GM18867 (cell line): ENCODE measurements around the gene LRBA.
"Not testable (repeated sequence)": the region's sequence is repeated elsewhere in the genome, so short reads cannot be mapped to it uniquely, and the experiment has no call there.

Experiments
- ATAC-seq: cut with Tn5 transposase; IDR thresholded peaks from one replicate; pipeline ENCODE4 v1.9.1; 2021; ENCODE audit warnings: mild to moderate bottlenecking, moderate library complexity; ENCODE audit not compliant: unreplicated experiment

LRBA gene

DNA sequence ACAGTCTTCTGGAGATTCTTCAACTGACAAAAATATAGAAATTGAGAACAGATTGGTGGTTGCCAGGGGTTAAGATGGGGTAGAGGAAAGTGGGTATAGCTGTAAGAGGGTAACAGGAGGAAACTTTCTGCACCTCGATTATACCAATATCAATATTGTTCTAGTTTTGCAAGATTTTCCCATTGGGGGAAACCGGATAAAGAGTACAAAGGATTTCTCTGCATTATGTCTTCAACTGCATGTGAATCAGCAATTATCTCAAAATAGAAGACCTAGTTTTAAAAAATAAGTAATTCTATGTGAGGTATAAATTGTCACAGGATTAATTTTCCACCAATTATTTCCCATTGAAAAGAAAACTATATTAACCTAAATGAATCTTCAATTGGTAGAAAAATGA lies 65.7 kb downstream of the LRBA start:
- ATAC-seq, result no peak

DNA sequence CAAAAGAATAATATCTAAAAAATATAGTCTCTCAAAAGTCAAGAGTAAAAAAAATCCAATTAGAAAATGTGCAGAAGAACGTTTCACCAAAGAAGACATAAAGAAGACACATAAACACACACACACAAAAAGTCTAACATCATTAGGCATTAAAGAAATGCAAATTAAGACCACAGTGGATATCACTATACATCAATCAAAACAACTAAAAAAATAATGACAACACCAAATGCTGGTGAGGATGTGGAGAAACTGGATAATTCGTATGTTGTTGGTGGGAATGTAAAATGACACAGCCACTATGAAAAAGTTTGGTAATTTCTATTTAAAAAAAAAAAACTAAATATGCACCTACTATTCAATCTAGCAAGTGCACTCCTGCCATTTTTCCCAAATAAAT lies 66.4 kb downstream of the LRBA start:
- no peak for ATAC-seq

DNA sequence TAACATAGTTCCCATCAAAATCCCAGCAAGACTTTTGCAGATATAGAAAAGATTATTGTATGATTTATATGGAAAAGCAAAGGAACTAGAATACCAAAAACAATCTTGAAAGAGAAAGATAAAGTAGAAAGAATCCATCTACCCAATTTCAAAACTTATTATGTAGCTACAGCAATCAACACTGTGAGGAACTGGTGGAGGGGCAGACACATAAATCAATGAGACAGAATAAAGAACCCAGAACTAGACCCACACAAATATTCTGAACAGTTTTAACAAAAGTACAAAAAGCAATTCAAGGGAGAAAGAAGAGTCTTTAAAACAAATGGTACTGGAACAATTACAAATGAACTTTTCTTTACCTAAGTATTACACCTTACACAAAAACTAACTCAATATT lies 67.0 kb downstream of the LRBA start:
- ATAC-seq, result no peak

DNA sequence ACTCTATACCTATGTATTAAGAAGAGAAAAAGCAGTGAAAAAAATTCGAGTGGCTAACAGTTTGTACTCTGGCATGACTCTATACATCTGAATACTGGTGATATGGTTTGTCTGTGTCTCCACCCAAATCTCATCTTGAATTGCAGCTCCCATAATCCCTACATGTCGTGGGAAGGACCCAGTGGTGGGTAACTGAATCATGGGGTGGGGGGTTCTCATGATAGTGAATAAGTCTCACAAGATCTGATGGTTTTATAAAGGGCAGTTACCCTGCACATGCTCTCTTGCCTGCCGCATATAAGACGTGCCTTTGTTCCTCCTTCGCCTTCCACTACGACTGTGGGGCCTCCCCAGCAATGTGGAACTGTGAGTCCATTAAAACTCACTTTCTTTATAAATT lies 70.4 kb downstream of the LRBA start:
- ATAC-seq, result no peak

- ATAC-seq, result no peak
Measured at GRCh38 chr4:150943818-150944217, 71.3 kb downstream of the LRBA start.

GRCh38 chr4:150943126-150943525 lies 72.0 kb downstream of the LRBA start:
- no peak for ATAC-seq

DNA sequence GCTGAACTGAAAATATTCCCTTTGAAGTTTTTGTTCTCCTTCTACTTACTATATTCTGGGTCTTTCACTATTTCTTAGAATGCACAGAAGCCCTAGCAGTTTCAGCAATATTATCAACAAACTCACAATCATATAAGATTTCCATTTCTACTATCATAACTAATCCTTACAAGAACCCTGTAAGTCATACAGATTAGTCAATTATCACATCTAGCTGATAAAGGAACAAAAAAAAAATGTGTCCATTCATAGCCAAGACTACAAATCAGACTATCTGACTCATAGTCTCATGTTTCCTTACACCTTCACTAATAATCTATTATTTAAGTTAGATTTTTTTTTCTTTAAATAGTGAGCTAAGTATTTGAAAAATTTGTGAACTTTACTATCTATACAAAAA lies 72.5 kb downstream of the LRBA start:
- ATAC-seq, result no peak

- no peak for ATAC-seq
Measured at GRCh38 chr4:150940123-150940522, 75.0 kb downstream of the LRBA start.

DNA sequence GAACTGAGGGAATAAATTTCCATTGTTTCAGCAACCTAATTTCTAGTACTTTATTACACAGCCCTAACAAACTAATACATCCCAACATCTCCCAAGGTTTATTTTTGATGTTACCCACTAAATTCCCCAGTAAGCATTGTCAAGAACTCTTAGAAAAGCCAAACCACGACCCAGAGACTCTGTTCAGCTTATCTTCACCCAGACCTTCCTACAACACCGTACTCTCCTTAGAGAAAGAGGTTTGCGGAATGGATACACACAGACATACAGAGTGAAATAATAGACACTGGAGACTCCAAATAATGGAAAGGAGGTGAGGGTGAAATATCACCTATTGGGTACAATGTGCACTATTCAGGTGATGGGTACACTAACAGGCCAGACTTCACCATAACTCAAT lies 75.6 kb downstream of the LRBA start:
- no peak for ATAC-seq

GRCh38 chr4:150938873-150939499 lies 76.1 kb downstream of the LRBA start:
- ATAC-seq, result no peak

DNA sequence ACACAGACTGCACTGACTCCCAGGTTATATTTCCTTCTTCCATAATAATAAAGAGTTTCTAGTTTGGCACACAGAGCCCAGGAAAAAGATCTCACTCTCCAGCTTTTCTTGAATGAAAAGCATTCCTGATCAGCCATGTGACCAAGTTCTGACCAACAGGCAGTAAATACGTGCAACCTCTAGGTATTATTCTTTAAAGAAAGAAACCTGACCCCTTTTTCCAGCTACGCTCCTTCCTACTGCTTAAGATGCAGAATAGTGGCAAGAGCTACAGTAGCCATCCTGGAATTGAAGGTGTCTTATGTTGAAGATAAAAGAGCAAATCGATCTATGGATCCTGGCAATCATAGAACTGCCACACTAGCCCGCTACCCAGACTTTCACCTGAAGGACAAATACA lies 76.7 kb downstream of the LRBA start:
- no peak for ATAC-seq

GRCh38 chr4:150934022-150934421 lies 81.1 kb downstream of the LRBA start:
- no peak for ATAC-seq

DNA sequence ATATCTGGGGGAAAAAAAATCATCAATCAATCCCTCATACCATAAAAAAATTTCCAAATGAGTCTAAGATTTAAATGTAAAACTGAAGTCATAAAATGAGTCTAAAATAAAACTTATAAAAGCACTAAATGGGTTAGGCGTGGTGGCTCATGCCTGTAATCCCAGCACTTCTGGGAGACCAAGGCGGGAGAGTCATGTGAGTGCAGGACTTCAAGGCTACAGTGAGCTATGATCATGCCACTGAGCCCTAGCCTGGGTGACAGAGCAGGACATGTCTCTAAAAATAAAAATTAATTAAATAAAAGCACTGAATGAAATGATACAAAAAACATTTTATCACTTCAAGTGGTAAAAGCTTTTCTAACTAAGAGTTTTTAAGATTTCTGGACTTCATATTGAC lies 83.3 kb downstream of the LRBA start:
- no peak for ATAC-seq

- no peak for ATAC-seq
Measured at GRCh38 chr4:150931005-150931404, 84.1 kb downstream of the LRBA start.

GRCh38 chr4:150923945-150924344 lies 91.1 kb downstream of the LRBA start:
- no peak for ATAC-seq

- ATAC-seq, result not testable (repeated sequence)
Measured at GRCh38 chr4:150921486-150921885, 93.6 kb downstream of the LRBA start.

GRCh38 chr4:150918562-150918961 lies 96.5 kb downstream of the LRBA start:
- not testable (repeated sequence) for ATAC-seq

- no peak for ATAC-seq
Measured at GRCh38 chr4:150911326-150911725, 103.8 kb downstream of the LRBA start.

DNA sequence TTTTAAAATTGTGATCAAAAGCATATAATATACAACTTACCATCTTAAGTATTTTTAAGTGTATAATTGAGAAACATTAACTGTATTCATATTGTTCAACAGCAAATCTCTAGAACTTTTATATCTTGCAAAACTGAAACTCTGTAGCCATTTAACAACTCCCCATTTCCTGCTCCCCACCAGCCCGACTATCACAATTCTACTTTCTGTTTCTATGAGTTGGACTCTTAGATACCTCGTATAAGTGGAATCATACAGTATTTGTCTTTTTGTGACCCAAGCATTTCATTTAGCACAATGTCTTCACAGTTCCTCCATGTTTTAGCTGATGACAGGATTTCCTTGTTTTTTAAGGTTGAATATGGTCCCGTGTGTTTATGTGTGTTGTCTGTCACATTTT lies 106.0 kb downstream of the LRBA start:
- ATAC-seq, result no peak

GRCh38 chr4:150906987-150907633 lies 108.0 kb downstream of the LRBA start:
- ATAC-seq, result no peak

DNA sequence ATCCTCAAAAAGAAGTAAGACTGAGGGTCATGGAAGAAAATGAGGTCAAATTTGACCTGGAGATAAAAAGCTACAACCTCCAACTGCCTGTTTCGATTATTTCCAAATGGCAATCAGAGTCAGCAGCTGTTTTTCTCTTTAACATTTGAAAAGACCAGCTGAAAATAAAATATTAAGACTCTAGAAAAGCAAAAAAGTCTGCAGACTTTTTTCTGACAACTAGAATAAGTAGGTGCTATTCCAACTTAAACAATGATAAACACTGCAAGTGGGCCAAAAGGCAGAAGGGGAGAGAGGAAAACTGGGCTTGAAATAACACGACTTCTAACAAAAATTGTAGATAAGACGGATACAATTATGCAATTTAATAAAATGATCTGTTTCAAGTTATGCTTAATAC lies 110.4 kb downstream of the LRBA start:
- ATAC-seq, result no peak

GRCh38 chr4:150903603-150904002 lies 111.5 kb downstream of the LRBA start:
- ATAC-seq, result no peak

DNA sequence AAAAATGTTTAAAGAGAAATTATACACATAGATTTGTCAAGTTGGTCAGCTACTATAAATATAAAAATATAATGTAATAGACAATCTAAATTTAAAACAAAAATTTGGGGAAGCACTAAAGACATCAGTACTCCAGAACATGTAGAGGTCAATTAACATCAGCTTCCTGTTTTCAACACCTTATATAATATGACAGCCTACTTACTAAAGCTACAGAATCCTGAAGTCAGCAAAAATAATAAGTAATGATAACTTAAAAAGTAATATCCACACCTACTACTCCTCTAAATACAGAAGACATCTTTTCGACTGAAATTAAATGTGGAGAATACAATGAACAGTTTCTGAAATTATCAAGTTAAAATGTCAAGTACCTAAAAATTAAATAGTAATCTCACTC lies 118.6 kb downstream of the LRBA start:
- no peak for ATAC-seq
